PFSK-1 (cell line): ENCODE measurements around the gene HS2ST1.

ENCODE experiments used
- REST ChIP-seq, 2 experiments: IDR thresholded peaks; 2 replicates each; pipeline versions ENCODE4 v1.6.1 to v1.8.0; 2011 to 2012; ENCODE audit warnings: low read depth in 2 of 2, low read length in 2 of 2, control low read depth in 1 of 2, inconsistent platforms in 1 of 2, mild to moderate bottlenecking in 1 of 2, moderate library complexity in 1 of 2; ENCODE audit not compliant: insufficient read depth in 1 of 2
- TAF1 ChIP-seq: IDR thresholded peaks from 2 replicates; pipeline ENCODE4 v1.6.1; 2012; ENCODE audit warnings: low read length, control low read depth, borderline replicate concordance; ENCODE audit not compliant: insufficient read depth

GRCh38 chr1:87141556-87141955 lies 227.1 kb downstream of the HS2ST1 start:
- TF ChIP-seq TAF1 (no peak), REST (IDR thresholded peaks at IDR 0.05; ENCODE audit: insufficient read depth in 1 of 2, low read depth in 2 of 2, low read length in 2 of 2) (no peak)
